ENCODE results near the gene OPTN.

OPTN gene

DNA sequence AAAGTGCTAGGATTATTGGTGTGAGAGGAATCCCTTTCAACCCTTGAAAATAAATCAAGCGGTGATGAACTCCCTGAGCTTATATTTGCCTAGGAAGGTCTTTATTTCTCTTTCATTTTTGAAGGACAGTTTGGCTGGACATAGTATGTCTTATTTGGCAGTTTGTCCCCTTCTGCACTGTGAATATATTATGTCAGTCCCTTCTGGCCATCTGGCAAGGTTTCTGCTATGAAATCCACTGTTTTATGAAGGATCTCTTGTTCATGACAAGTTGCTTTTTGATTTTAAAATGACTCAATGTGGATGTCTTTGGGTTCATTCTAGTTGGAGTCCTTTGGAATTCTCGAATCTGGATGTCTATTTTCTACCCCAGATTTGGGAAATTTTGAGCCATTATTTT, 39.7 kb downstream of the OPTN start:
- Histone ChIP-seq H3K4me3 (no peak overlapping the region), H3K9me3 (peaks cover 0 to 3% (median 0%) of the 10 kb centered on the region in 3 donors), H3K27me3 (no peaks in the 10 kb centered on the region), H3K27ac (no peak overlapping the region), H3K4me1 (no peaks in the 10 kb centered on the region), H3K36me3 (peaks cover 82 to 89% (median 87%) of the 10 kb centered on the region in 3 donors)
- intact Hi-C loops (cut with DNase I; ENCODE audit: low total_unique reads), result no loop called here
- DNase-seq, result no peak
- TF ChIP-seq CTCF (IDR thresholded peaks at IDR 0.05), result no peak

DNA sequence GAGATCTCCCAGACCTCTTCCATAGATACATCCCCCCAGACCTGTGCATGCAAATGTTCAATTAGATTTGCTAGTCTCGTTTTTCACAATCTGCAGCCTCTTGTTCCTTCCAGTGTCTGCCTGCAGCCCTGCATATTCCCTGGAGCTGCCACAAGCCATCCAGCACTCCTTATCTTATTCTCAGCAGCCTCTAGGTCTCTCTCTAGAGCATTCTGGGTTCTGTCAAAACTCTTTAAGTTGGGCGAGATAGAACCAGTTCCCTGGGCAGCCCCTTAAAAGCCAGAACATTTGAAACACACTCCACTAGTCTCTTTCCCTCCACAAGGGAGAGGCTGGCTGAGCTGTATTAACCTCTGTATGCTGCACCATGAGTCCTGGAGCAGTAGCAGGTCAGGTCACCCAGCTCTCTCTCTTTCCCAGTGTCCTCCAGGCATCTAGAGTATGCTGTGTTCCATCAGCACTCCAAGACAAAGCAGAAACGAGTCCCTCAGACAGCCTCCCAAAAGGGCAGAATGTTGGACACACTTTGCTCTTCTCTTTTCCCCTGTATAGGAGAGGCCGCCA, 40.7 kb downstream of the OPTN start:
- no peaks in the 10 kb centered on the region for H3K4me1 ChIP-seq
- TF ChIP-seq CTCF (IDR thresholded peaks at IDR 0.05), result no peak
- intact Hi-C loops (cut with DNase I; ENCODE audit: low total_unique reads), result no loop called here

GRCh38 chr10:13143766-13144165, 43.8 kb downstream of the OPTN start:
- H3K4me1 ChIP-seq, result no peaks in the 10 kb centered on the region
- H3K4me3 ChIP-seq, result no peak overlapping the region
- intact Hi-C loops (cut with DNase I; ENCODE audit: low total_unique reads), result no loop called here
- peaks cover 43 to 51% (median 47%) of the 10 kb centered on the region in 3 donors for H3K36me3 ChIP-seq
- DNase-seq, result no peak
- TF ChIP-seq CTCF (IDR thresholded peaks at IDR 0.05), result no peak
- peaks cover 0 to 3% (median 0%) of the 10 kb centered on the region in 3 donors for H3K9me3 ChIP-seq
- H3K27me3 ChIP-seq, result no peaks in the 10 kb centered on the region
- H3K27ac ChIP-seq, result no peak overlapping the region

More for the DNA sequence above, 40.7 kb downstream of the OPTN start:
- no peak overlapping the region for H3K27ac ChIP-seq
- peaks cover 71 to 78% (median 76%) of the 10 kb centered on the region in 3 donors for H3K36me3 ChIP-seq
- H3K9me3 ChIP-seq, result peaks cover 0 to 3% (median 0%) of the 10 kb centered on the region in 3 donors
- H3K4me3 ChIP-seq, result no peak overlapping the region
- no peaks in the 10 kb centered on the region for H3K27me3 ChIP-seq
- DNase-seq, result no peak

GRCh38 chr10:13144814-13145213, 44.9 kb downstream of the OPTN start:
- intact Hi-C loops (cut with DNase I; ENCODE audit: low total_unique reads), result no loop called here

GRCh38 chr10:13146379-13146778, 46.4 kb downstream of the OPTN start:
- H3K9me3 ChIP-seq, result peaks cover 0 to 3% (median 0%) of the 10 kb centered on the region in 3 donors
- H3K4me3 ChIP-seq, result no peak overlapping the region
- peaks cover 17 to 28% (median 22%) of the 10 kb centered on the region in 3 donors for H3K36me3 ChIP-seq
- TF ChIP-seq CTCF (IDR thresholded peaks at IDR 0.05), result no peak
- intact Hi-C loops (cut with DNase I; ENCODE audit: low total_unique reads), result no loop called here
- no peaks in the 10 kb centered on the region for H3K4me1 ChIP-seq
- DNase-seq, result no peak
- H3K27me3 ChIP-seq, result no peaks in the 10 kb centered on the region
- H3K27ac ChIP-seq, result no peak overlapping the region

More at GRCh38 chr10:13144814-13145213, 44.9 kb downstream of the OPTN start:
- TF ChIP-seq CTCF (IDR thresholded peaks at IDR 0.05), result no peak
- peaks cover 32 to 41% (median 37%) of the 10 kb centered on the region in 3 donors for H3K36me3 ChIP-seq
- peaks cover 0 to 3% (median 0%) of the 10 kb centered on the region in 3 donors for H3K9me3 ChIP-seq
- H3K27ac ChIP-seq, result no peak overlapping the region
- H3K4me3 ChIP-seq, result no peak overlapping the region
- DNase-seq, result no peak
- no peaks in the 10 kb centered on the region for H3K4me1 ChIP-seq
- H3K27me3 ChIP-seq, result no peaks in the 10 kb centered on the region
